ENCODE measurements around the gene RFX2.
A peak's percentile ranks its signal among the peaks of the same experiment; 100 is the strongest.
"Not testable (repeated sequence)": the region's sequence is repeated elsewhere in the genome, so short reads cannot be mapped to it uniquely, and the experiment has no call there.

Gene RFX2

DNA sequence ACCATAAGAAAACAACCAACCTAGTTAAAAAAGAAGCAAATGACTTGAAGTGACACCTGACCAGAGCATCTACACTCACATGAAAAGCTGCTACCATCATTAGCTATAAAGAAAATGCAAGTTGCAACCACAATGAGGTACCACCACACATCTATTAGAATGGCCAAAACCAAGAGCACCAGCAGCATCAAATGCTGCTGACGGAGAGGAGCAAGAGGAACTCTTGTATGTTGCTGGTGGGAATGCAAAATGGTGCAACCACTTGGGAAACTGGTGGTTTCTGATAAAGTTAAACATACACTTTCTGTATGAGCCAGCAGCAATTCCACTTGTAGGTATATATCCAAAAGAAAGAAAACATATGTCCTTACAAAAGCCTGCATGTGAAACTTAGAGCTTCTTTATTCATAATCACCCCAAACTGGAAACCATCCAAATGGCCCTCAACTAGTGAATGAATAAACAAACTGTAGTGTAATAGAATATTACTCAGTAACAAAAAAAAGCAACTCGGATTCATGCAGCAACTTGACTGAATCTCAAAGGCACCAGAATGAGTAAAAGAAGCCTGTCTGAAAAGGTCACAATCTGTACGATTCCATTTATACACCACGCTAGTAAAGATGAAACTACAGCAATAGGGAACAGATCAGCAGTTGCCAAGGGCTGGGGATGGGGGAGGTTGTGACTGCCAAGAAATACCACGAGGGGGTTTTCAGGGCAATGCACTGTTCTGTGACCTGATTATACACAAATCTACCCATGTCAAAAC is 71.5 kb downstream of the RFX2 start:
- DNase-seq (ENCODE audit: low read depth in 2 of 2): no peak

DNA sequence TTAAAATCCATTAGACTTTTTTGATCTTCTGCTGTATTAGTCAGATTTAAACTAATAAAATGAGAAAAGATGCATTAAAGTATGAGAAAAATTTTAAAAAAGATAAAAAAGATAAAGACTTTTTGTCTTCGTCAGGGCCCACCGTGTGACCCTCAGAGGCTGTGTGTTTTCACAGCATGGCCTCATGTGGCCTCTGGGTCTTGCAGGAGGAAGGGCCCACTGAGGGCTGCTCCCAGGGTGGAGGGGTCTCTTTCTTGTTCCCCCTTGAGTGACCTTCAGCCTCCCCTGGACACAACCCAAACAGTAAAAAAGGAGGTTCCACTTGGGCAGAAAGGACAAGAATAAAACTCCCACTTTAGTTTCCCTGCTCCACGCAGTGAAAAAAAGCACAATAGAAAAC is 75.3 kb downstream of the RFX2 start:
- DNase-seq (ENCODE audit: low read depth in 2 of 2): no peak

DNA sequence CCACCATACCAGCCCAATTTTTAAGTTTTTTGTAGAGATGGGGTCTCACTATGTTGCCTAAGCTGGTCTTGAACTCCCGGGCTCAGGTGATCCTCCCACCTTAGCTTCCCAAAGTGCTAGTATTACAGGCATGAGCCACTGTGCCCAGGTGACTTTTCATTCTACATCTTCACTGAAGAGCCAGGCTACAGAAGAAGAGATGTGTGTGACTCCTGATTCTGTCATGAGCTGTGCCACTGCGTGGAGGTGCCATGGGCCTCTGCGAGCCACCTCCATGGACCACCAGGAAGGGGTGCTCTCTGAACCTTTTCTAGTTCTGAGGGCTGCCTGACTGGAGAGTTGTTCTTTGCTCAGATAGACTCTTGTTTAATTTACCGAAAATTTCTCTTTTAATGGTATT is 75.8 kb downstream of the RFX2 start:
- DNase-seq (ENCODE audit: low read depth in 2 of 2): no peak

DNA sequence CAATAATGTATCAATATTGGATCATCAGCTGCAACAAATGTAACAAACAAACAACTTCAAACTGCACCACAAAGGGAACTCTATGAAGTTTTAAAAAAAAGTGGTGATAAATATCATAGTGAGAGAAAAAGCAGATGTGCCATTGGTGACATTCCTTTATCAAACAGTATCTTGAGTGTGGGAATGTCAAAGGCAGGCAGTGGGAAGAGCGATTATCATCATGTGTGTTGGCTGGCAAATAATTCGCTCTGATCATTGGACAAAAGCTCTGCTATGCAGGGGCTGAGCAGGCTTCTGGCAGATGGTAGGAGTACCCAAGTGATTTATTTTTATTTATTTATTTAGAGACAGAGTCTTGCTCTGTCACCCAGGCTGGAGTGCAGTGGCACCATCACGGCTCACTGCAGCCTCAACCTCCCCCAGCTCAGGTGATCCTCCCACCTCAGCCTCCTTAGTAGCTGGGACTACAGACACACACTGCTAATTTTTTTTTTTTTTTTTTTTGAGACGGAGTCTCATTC is 76.5 kb downstream of the RFX2 start:
- no peak for DNase-seq (ENCODE audit: low read depth in 2 of 2)

DNA sequence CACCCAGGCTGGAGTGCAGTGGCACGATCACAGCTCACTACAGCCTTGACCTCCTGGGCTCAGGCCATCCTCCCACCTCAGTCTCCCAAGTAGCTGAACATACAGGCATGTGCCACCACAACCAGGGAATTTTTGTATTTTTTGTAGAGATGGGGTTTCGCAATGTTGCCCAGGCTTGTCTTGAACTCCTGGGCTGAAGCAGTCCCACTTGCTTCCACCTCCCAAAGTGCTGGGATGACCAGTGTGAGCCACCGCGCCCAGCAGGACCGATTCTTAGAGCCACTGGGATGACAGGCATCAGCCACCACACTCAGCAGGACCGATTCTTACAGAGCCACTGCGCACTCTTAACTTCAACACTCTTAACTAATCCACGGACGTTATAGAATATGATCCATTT is 77.5 kb downstream of the RFX2 start:
- no peak for DNase-seq (ENCODE audit: low read depth in 2 of 2)

DNA sequence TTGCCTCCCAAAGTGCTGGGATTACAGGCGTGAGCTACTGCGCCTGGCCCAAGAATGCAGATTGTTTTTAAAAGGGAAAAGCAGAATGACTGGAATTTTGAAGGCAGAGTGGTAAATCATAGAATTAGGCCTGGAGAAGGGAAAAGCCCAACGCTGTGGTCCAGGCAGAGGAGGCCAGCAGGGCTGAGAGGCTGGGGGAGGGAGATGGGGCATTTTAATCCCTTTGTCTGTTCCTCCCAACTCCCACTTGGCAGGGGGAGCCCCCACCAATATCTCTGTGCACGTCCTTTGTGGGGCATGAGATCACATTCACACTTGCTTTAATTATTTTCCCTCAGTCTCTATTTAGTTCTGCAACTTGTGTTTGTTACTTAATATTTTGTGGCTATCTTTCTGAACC is 77.9 kb downstream of the RFX2 start:
- no peak for DNase-seq (ENCODE audit: low read depth in 2 of 2)

DNA sequence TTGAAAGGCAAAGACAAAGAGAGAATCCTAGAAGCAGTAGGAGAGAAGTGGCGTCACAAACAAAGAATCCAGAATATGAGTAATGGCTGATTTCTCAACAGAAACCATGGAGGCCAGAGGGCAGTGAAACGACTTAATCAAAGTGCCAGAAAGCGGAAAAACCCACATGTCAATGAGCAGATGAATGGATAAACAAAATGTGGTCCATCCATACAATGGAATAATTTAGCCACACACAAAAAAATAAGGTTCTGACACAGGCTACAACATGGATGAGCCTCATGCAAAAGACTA is 80.1 kb downstream of the RFX2 start:
- DNase-seq (ENCODE audit: low read depth in 2 of 2): peak in 1 of 2 experiments; percentile 16

DNA sequence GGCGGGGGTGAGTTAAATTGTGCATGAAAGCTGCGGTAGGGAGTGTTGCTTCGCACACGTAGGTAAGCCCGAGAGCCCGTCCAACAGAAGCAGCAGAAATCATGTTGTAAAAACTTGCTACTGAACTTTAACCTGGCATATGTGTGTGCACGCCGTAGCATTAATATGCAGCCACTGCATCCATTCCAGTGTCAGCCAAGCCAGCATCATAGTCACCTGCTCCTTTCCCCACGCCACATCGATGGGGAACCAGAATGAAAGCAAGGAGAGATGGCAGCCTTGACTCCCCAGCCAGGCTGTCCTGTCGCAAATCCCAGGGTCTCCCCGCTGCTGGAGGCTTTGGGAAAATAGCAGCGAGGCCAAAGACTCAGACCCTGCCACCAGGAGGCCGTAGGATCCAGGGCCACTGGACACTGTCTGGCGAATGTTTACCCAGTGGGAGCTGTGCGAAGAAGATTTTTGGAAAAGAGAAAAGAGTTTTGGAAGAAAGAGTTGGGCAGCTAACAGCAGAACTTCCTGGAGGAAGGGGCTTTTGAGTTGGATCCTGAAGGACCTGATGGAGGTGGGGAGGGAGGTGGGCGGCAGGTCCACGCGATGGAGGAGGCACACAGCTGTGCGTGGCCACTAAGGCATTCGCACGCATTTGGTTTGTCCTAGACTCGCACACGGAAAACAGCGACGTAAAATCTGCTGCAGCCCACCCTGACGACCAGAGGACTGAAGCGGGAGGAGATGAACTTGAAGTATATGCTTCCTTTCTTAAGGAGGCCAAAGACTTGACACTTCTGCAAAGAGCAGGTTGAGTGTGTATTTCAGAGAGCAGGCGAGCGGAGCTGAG is 83.7 kb downstream of the RFX2 start:
- no peak for DNase-seq (ENCODE audit: low read depth in 2 of 2)

DNA sequence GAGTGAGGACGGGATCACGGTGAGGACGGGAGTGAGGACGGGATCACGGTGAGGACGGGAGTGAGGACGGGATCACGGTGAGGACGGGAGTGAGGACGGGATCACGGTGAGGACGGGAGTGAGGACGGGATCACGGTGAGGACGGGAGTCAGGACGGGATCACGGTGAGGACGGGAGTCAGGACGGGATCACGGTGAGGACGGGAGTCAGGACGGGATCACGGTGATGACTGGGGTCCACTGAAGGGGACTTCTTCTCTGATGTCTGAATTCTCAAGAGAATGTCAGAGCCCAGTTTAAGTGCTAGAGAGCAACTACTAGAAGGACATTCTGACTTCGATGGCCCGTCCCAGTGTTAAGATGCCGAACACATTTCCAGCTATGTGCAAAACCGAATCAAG is 85.5 kb downstream of the RFX2 start:
- DNase-seq (ENCODE audit: low read depth in 2 of 2): not testable (repeated sequence)

DNA sequence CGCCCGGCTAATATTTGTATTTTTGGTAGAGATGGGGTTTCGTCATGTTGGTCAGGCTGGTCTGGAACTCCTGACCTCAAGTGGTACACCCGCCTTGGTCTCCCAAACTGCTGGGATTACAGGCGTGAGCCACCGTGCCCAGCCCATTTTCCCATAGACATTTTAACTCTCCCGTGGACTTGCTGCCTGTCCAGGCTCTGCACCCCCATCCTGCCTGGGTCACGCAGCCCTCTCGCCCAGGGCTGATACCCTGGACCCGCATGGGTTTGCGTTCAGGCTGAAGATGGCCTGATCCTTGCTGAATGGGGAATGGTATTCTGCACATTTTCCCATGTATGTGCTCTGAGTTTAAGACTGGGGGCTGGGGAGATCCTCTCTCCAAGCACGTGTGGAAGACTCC is 86.4 kb downstream of the RFX2 start:
- no peak for DNase-seq (ENCODE audit: low read depth in 2 of 2)

DNA sequence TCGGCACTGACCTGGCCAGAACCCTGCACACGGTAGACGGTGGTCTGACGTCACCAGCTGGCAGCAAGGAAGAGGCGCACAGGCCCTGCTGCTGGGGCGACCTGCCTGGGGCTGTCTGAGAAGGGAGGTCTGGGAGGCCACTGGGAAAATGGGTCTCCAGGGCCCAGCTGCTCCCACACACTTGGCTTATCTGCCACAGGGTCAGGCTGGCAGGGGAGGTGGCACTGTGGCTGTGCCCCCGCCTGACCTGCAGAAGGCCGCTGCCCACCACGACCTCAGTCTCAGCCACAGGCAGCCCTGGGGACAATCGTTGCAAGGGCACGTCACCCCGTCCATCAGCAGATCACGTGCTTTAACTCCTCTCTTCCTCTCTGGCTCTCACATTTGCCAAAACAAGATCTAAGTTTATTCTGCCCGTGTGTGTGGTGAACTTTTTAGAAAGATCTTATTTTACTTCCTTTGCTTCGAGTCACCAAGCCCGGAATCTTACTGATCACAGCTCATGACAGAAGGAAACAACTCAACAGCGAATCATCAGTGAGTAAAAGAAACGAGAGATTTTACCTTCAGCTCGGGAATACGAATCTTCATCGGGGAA is 87.1 kb downstream of the RFX2 start:
- peak; percentile 34 to 38 for DNase-seq (ENCODE audit: low read depth in 2 of 2)

DNA sequence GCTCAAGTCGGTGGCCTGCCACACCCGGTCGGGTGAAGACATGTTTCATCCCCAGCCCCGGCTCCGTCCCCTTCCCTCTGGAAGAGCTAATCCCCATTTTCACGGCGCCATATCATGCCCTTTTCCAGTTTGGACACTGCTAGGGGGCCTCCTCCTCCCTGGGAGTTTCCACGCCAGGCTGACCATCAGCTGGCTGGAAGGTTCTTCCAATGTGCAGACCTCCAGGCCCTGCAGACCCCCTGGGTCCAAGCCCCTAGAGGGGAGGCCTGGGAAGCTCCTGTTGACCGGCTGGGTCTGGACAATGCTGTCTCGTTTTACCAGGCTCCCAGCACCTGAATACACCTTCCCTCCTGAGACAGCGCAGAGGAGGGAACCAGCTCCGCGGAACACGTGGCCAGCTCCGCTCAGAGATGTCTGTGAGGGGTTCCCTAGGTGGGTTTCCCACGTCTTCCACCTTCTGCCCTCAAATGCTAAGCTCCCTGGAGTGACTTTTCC is 87.7 kb downstream of the RFX2 start:
- DNase-seq (ENCODE audit: low read depth in 2 of 2): no peak

DNA sequence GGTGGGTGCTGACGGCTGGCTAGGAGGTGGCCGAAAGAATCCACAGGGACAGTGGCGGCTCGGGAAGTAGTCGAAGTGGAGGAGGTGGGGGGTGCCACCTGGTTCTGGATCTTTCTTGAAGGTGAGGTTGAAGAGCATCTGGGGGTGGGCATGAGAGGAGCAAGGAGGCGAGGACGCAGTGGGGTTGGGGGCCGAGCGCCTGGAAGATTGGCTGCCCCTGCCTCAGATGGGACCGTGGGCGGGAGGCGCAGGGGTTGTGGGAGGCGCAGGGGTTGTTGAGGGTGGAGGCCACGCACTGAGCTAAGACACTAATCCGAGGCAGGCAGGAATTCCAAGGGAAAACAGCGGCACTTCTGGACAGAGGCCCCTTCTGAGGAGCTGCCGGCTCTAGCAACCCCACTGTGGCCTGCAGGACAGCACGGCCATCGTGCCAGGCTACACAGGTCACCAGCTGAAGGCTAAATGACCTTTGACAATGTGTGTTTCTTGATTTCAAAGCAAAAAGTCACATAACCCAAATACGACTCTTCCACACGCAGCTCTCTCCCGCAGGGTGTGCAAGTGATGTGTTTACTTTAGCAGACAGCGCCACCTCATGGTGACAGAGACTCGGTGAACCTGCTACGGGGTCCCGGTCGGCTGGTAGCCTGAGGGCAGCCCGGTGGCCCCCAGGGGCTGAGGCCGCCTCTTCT is 88.3 kb downstream of the RFX2 start:
- peak; percentile 55 to 60 for DNase-seq (ENCODE audit: low read depth in 2 of 2)

DNA sequence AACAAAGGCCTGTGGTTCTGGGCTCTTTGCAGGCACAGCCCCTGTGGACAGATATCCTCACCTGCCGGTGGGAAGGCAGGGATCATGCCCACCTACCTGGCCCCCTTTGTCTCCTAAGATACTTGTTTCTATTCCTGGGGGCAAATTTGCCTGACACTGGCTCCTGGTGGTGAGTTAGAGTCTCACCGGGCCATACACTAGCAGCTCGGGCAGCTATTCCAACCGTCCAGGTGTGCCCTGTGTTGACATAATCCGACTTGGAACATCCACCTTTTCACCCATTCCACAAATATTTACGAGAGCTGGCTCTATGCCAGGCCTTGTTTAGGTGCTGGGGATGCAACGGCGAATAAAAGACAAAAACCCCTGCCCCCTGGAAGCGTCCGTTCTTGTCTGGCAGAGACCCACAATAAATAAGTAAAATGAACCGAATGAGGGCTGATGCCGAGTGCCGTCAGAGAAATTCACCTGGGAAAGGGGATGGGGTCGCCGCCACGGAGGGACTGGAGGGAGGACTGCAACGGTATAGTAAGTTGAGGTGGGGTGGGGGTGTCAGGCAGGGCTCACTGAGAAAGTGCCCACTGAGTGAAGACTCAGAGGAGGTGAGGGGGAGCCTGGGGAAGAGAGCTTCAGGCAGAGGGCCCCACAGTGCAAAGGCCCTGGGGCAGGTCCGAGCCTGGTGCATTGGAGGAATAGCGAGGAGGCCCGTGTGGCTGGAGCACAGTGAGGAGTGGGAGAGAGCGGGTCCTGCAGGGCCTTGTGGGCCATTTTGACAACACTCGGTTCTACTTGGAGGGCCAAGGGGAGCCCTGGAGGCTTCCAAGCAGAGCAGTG is 89.1 kb downstream of the RFX2 start:
- no peak for DNase-seq (ENCODE audit: low read depth in 2 of 2)

DNA sequence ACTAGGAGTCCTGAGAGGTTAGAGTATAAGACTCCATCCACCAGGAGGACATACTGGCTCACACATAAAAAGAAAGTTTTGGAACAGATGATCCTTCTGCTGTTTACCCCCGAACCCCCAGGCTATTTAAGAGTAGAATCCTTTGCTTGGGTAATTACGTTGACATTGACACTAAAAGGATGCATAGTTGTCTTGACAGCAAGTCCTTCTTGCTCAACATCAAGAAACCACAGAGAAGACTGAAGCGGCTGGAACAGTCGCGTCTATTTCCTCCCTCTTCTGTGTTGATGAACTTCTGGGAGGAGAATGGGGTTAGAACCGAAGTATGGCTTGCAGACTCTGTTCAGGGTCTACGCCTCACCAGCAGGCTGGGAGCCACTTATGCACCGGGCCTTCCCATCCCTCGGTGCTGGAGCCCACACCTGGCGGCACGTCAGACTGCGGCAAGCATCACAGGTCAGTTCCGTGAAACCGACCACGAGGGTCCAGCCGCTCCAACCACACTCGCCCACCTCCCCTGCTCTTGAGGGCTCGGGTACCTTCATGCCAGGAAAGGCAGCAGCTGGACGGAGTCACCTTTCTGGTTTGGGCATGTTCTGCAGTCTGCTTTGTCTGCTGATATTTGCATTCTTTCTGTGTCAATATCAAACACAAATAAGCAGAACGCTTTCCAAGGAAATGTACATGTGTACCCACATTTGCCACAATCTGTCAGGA is 90.0 kb downstream of the RFX2 start:
- no peak for DNase-seq (ENCODE audit: low read depth in 2 of 2)

DNA sequence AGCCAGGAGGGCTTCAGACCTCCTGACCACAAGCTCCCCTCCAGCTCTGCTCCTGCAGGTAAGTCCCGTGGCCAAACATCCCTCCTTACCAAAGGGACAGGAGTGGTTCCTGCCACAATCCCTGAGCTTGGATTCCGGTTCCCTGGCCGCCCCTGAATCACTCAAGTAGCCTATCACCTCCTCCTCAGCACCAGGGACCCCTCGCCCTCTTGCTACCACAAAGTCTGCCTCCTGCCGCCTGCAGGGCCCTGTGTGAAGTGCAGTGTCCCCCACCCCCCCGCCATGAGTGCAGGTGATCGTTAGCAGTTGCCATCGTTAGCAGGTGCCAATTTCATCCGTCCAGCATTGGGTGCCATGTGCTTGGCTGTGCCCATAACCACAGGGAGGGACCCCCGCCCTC is 91.5 kb downstream of the RFX2 start:
- DNase-seq (ENCODE audit: low read depth in 2 of 2): no peak

DNA sequence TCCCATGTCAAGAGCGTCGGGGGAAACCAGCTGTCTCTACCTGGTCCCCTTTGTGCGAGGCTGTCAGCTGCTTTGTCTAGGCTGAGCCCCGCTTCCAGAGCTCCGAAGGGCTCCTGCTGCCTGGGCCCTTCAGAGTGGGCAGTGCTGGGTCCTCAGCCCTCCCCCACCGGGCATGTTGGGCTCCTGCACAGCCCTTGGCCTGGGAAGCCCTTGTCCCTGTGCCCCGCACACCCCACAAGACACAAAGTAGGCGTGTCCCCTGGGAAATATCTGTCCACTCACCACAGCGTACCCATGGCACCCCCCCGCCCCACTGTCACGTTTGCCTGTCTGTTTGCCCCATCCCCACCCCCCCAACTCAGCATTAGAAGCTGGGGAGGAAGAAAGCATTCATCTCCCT is 92.7 kb downstream of the RFX2 start:
- DNase-seq (ENCODE audit: low read depth in 2 of 2): no peak

DNA sequence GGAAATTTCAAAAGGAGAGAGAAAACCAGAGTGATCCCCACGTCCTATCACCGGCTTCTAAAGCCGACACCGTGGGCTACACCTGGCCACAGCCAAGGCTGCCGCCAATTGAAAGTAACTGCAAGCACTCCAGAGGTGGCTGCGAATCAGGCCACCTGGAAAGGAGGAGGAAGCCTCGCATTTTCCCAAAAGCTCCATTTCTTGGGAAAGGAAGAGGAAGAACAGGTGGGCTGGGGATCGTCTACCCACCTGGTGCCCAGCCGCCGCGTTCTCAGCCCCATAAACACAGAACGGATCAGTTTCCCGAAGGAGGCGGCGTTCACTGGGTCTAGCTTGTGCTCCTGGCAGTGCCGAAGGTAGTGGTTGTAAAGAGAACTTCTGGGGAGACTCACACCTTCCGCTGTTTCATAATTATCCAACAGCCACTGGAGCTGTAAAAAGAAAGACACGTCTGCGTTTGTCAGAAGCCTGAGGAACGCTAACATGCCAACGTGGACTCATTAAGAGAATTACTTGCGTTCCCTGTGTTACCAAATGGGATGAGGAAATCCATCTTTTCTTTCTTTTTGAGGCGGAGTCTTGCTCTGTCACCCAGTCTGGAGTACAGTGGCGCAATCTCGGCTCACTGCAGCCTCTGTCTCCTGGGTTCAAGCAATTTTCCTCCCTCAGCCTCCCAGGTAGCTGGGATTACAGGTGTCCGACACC is 94.3 kb downstream of the RFX2 start:
- DNase-seq (ENCODE audit: low read depth in 2 of 2): no peak

DNA sequence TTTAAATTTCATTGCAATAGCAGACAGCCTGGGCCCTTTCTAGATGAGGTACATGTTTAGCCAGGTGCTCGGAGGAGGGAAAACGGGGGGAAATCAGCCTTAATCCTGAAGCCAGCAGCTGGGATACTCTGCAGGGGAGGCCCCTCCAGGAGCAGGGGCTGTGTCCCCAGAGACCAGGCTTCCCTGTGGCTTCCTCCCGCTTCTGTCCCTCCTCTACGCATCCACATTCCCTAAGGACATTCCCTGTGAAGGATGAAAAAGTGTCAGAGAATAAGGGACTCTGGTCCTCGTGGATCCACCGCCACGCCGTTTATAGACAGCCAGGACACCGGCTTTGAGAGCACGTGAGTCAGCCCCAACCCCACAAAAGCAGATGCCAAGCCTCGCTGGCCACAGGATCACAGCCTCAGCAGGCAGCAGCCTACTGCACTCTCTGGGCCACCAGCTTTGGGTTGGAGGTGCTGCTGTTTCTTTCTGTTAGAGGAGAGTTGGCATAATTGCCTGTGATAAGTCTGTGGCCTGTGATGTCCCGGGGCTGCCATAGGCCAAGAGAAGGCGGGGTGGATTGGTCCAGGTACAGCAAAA is 95.7 kb downstream of the RFX2 start:
- no peak for DNase-seq (ENCODE audit: low read depth in 2 of 2)

All from fibroblast of skin of left quadriceps (primary cell).